ENCODE measurements around the gene AGXT.

The AGXT gene

GRCh38 chr2:240886678-240887609 lies 18.3 kb downstream of the AGXT start:
- no peak for DNase-seq (ENCODE audit: low read depth)

- no peak for DNase-seq (ENCODE audit: low read depth)
Measured at GRCh38 chr2:240887631-240888030, 19.0 kb downstream of the AGXT start.

GRCh38 chr2:240888130-240888889 lies 19.7 kb downstream of the AGXT start:
- no peak for DNase-seq (ENCODE audit: low read depth)

GRCh38 chr2:240888890-240889573 lies 20.4 kb downstream of the AGXT start:
- no peak for DNase-seq (ENCODE audit: low read depth)

GRCh38 chr2:240889601-240890560 lies 21.3 kb downstream of the AGXT start:
- DNase-seq (ENCODE audit: low read depth), result no peak

- DNase-seq (ENCODE audit: low read depth), result no peak
Measured at GRCh38 chr2:240890691-240891090, 22.1 kb downstream of the AGXT start.

GRCh38 chr2:240891492-240892340 lies 23.1 kb downstream of the AGXT start:
- no peak for DNase-seq (ENCODE audit: low read depth)

GRCh38 chr2:240892356-240892755 lies 23.7 kb downstream of the AGXT start:
- DNase-seq (ENCODE audit: low read depth), result no peak

GRCh38 chr2:240892925-240893324 lies 24.3 kb downstream of the AGXT start:
- DNase-seq (ENCODE audit: low read depth), result no peak

GRCh38 chr2:240893363-240893844 lies 24.8 kb downstream of the AGXT start:
- no peak for DNase-seq (ENCODE audit: low read depth)

GRCh38 chr2:240894006-240894405 lies 25.4 kb downstream of the AGXT start:
- DNase-seq (ENCODE audit: low read depth), result no peak

- no peak for DNase-seq (ENCODE audit: low read depth)
Measured at GRCh38 chr2:240894836-240895558, 26.4 kb downstream of the AGXT start.

GRCh38 chr2:240895656-240896388 lies 27.2 kb downstream of the AGXT start, which contains the start of gene MAB21L4:
TSS of gene MAB21L4 (minus strand) at chr2:240896156. CDS start at chr2:240895997, 159 bp downstream.
- DNase-seq (ENCODE audit: low read depth), result no peak

- DNase-seq (ENCODE audit: low read depth), result no peak
Measured at GRCh38 chr2:240896394-240896793, 27.8 kb downstream of the AGXT start.

GRCh38 chr2:240896871-240897692 lies 28.5 kb downstream of the AGXT start:
- DNase-seq (ENCODE audit: low read depth), result no peak

- no peak for DNase-seq (ENCODE audit: low read depth)
Measured at GRCh38 chr2:240898108-240898730, 29.6 kb downstream of the AGXT start.

GRCh38 chr2:240898731-240899467 lies 30.3 kb downstream of the AGXT start:
- no peak for DNase-seq (ENCODE audit: low read depth)
